Neural cell (in vitro differentiated cells): ENCODE measurements around the gene NCKIPSD. TPM values are rescaled to one million over a fixed set of nuclear protein-coding genes. Genes with fewer than 3 reads are reported as not detected.

ENCODE experiments used
- H2AFZ ChIP-seq: fragments of 200-600, 300-800 bp; sonication (generic), shearing (Covaris generic); 2 replicates; pipeline ENCODE4 v1.6.0; 2014; ENCODE audit warnings: low read depth, mild to moderate bottlenecking, antibody characterized with exemption, low read length, moderate library complexity
- H3F3A ChIP-seq: fragments of 200-600 bp; shearing (Covaris generic); 2 replicates; pipeline ENCODE4 v1.6.1; 2016; ENCODE audit warnings: mild to moderate bottlenecking, moderate library complexity, mixed read lengths, antibody characterized with exemption, low read length; ENCODE audit not compliant: insufficient read depth, poor library complexity, severe bottlenecking
- H3K27ac ChIP-seq: fragments of 200-600, 300-800 bp; sonication (generic), shearing (Covaris generic); 2 replicates; pipeline ENCODE4 v1.5.1; 2014; ENCODE audit warnings: mild to moderate bottlenecking, low read length, moderate library complexity
- H3K27me3 ChIP-seq: fragments of 300-800, 200-600 bp; sonication (generic), shearing (Covaris generic); 2 replicates; pipeline ENCODE4 v1.6.0; 2014; ENCODE audit warnings: mild to moderate bottlenecking, low read depth, low read length, moderate library complexity; ENCODE audit not compliant: insufficient read depth
- H3K36me3 ChIP-seq: fragments of 300-800, 200-600 bp; sonication (generic), shearing (Covaris generic); 2 replicates; pipeline ENCODE4 v1.5.1; 2014; ENCODE audit warnings: mild to moderate bottlenecking, antibody characterized with exemption, low read length, moderate library complexity; ENCODE audit not compliant: insufficient read depth
- H3K4me2 ChIP-seq: fragments of 300-800, 200-600 bp; sonication (generic), shearing (Covaris generic); 2 replicates; pipeline ENCODE4 v1.6.0; 2014; ENCODE audit warnings: mild to moderate bottlenecking, low read length
- H3K4me3 ChIP-seq: fragments of 300-800, 200-600 bp; sonication (generic), shearing (Covaris generic); 2 replicates; pipeline ENCODE4 v1.5.1; 2014; ENCODE audit warnings: mild to moderate bottlenecking, low read length, moderate library complexity
- H3K79me2 ChIP-seq: fragments of 200-600 bp; shearing (Covaris generic); replicated peaks from 2 replicates; pipeline ENCODE4 v1.6.0; 2014; ENCODE audit warnings: mild to moderate bottlenecking, low read length, moderate library complexity; ENCODE audit not compliant: insufficient read depth
- H3K9ac ChIP-seq: fragments of 300-800, 200-600 bp; sonication (generic), shearing (Covaris generic); 2 replicates; pipeline ENCODE4 v1.6.1; 2016; ENCODE audit warnings: mild to moderate bottlenecking, low read length, mixed read lengths
- H3K9me2 ChIP-seq: fragments of 200-600 bp; shearing (Covaris generic); 2 replicates; pipeline ENCODE4 v1.6.1; 2016; ENCODE audit warnings: mild to moderate bottlenecking, low read length, mixed read lengths; ENCODE audit not compliant: insufficient read depth
- H3K9me3 ChIP-seq: fragments of 200-600, 300-800 bp; sonication (generic), shearing (Covaris generic); 2 replicates; pipeline ENCODE4 v1.6.1; 2016; ENCODE audit warnings: mild to moderate bottlenecking, mixed run types, low read length, moderate library complexity, mixed read lengths
- H4K20me1 ChIP-seq: fragments of 200-600 bp; shearing (Covaris generic); 2 replicates; pipeline ENCODE4 v1.6.1; 2016; ENCODE audit warnings: mild to moderate bottlenecking, mixed run types; ENCODE audit not compliant: insufficient read depth
- EP300 ChIP-seq: fragments of 450-650 bp; conservative IDR thresholded peaks from 2 replicates; pipeline ENCODE4 v1.6.1; 2014; ENCODE audit warnings: antibody characterized with exemption, mild to moderate bottlenecking, moderate library complexity; ENCODE audit not compliant: poor library complexity, severe bottlenecking
- EZH2 ChIP-seq: fragments of 200-600, 300-800 bp; shearing (Covaris generic), sonication (generic); IDR thresholded peaks from 2 replicates; pipeline ENCODE4 v1.6.1; 2014; ENCODE audit warnings: antibody characterized with exemption, low read length, borderline replicate concordance, mild to moderate bottlenecking; ENCODE audit not compliant: insufficient read depth, poor library complexity, severe bottlenecking
- MXI1 ChIP-seq: fragments of 450-650 bp; conservative IDR thresholded peaks from 2 replicates; pipeline ENCODE4 v1.6.1; 2014; ENCODE audit warnings: antibody characterized with exemption, mild to moderate bottlenecking; ENCODE audit not compliant: poor library complexity, severe bottlenecking
- POLR2AphosphoS5 ChIP-seq: IDR thresholded peaks from 2 replicates; pipeline ENCODE4 v1.6.1; 2012
- RAD21 ChIP-seq: fragments of 450-650 bp; conservative IDR thresholded peaks from 2 replicates; pipeline ENCODE4 v1.6.1; 2014; ENCODE audit warnings: antibody characterized with exemption, mild to moderate bottlenecking, moderate library complexity
- REST ChIP-seq: IDR thresholded peaks from 2 replicates; pipeline ENCODE4 v1.6.1; 2012; ENCODE audit warnings: borderline replicate concordance
- SMC3 ChIP-seq: fragments of 450-650 bp; conservative IDR thresholded peaks from 2 replicates; pipeline ENCODE4 v1.6.1; 2014; ENCODE audit warnings: antibody characterized with exemption, mild to moderate bottlenecking, moderate library complexity; ENCODE audit not compliant: poor library complexity
- TAF1 ChIP-seq: IDR thresholded peaks from 2 replicates; pipeline ENCODE4 v1.6.1; 2012; ENCODE audit warnings: low read depth
- polyA plus RNA-seq: library from polyadenylated mRNA; depleted of rRNA; stranded (reverse); fragments of >200 nt; gene quantifications from 2 replicates; pipeline ENCODE4 v1.2.3, GENCODE V29; 2014
- TF ChIP-seq, protein P1 (sequence below): fragments of 450-650 bp; IDR thresholded peaks from 2 replicates; pipeline ENCODE4 v1.5.1; 2014; ENCODE audit warnings: antibody characterized with exemption, mild to moderate bottlenecking, moderate library complexity; ENCODE audit not compliant: poor library complexity, severe bottlenecking

The NCKIPSD gene
- polyA plus RNA-seq, 1 donor from 2014 or later = 19.0 TPM

- no peak for TF ChIP-seq MXI1
Observed at GRCh38 chr3:48686538-48687219, 964 bp upstream of the NCKIPSD start (continued).

DNA sequence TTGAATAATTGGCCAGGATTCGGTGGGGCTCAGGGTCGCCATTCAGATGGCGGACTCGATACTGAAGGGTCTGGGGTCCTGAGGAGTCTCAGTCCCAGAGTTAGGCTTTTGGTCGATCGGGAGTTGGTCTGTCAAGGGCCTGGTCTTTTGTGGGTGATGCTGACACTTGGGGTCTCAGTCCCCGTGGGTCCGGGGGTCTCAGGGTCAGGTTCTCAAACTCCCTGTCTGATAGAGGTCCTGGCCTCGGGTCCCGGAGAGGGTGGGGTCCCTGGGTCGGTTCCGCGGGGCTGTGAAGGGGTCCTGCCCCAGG lies 467 bp downstream of the NCKIPSD start:
- H3K9me2 ChIP-seq = no peaks in the 10 kb centered on the region
- H3K27me3 ChIP-seq = no peaks in the 10 kb centered on the region
- H3K4me3 ChIP-seq = peak overlapping the region; percentile 92
- H2AFZ ChIP-seq = peak overlapping the region; percentile 69
- peaks cover 16% of the 10 kb centered on the region for H4K20me1 ChIP-seq
- H3K27ac ChIP-seq = peak overlapping the region; percentile 79
- TF ChIP-seq EP300 = no peak
- no peak for TF ChIP-seq MXI1
- TF ChIP-seq, protein P1, sequence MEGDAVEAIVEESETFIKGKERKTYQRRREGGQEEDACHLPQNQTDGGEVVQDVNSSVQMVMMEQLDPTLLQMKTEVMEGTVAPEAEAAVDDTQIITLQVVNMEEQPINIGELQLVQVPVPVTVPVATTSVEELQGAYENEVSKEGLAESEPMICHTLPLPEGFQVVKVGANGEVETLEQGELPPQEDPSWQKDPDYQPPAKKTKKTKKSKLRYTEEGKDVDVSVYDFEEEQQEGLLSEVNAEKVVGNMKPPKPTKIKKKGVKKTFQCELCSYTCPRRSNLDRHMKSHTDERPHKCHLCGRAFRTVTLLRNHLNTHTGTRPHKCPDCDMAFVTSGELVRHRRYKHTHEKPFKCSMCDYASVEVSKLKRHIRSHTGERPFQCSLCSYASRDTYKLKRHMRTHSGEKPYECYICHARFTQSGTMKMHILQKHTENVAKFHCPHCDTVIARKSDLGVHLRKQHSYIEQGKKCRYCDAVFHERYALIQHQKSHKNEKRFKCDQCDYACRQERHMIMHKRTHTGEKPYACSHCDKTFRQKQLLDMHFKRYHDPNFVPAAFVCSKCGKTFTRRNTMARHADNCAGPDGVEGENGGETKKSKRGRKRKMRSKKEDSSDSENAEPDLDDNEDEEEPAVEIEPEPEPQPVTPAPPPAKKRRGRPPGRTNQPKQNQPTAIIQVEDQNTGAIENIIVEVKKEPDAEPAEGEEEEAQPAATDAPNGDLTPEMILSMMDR = no peak
- TF ChIP-seq RAD21 = no peak
- no peak for TF ChIP-seq EZH2
- no peak for TF ChIP-seq REST
- no peak for TF ChIP-seq SMC3
- TF ChIP-seq TAF1 = no peak
- H3K9me3 ChIP-seq = no peaks in the 10 kb centered on the region
- no peaks in the 10 kb centered on the region for H3F3A ChIP-seq
- peaks cover 11% of the 10 kb centered on the region for H3K79me2 ChIP-seq
- peaks cover 8% of the 10 kb centered on the region for H3K36me3 ChIP-seq
- peak overlapping the region; percentile 88 for H3K9ac ChIP-seq
- peak overlapping the region; percentile 65 for H3K4me2 ChIP-seq

GRCh38 chr3:48684480-48685143 lies 1.1 kb downstream of the NCKIPSD start:
- H2AFZ ChIP-seq = no peak overlapping the region
- TF ChIP-seq SMC3 (no peak), RAD21 (no peak), REST (no peak), EZH2 (no peak), EP300 (no peak), POLR2AphosphoS5 (no peak), TAF1 (no peak), MXI1 (no peak)
- TF ChIP-seq, protein P1 = no peak

More at GRCh38 chr3:48684480-48685143, 1.1 kb downstream of the NCKIPSD start:
- Histone ChIP-seq H3K36me3 (peaks cover 10% of the 10 kb centered on the region), H4K20me1 (peaks cover 16% of the 10 kb centered on the region), H3K4me2 (peak overlapping the region; percentile 81), H3K9me3 (no peaks in the 10 kb centered on the region), H3K9me2 (no peaks in the 10 kb centered on the region), H3K27ac (no peak overlapping the region), H3K9ac (no peak overlapping the region), H3F3A (no peaks in the 10 kb centered on the region), H3K79me2 (peaks cover 11% of the 10 kb centered on the region), H3K27me3 (no peaks in the 10 kb centered on the region), H3K4me3 (peak overlapping the region; percentile 92)
